ENCODE data around the gene SSRP1.
A peak's percentile ranks its signal among the peaks of the same experiment; 100 is the strongest.

SSRP1 gene

DNA sequence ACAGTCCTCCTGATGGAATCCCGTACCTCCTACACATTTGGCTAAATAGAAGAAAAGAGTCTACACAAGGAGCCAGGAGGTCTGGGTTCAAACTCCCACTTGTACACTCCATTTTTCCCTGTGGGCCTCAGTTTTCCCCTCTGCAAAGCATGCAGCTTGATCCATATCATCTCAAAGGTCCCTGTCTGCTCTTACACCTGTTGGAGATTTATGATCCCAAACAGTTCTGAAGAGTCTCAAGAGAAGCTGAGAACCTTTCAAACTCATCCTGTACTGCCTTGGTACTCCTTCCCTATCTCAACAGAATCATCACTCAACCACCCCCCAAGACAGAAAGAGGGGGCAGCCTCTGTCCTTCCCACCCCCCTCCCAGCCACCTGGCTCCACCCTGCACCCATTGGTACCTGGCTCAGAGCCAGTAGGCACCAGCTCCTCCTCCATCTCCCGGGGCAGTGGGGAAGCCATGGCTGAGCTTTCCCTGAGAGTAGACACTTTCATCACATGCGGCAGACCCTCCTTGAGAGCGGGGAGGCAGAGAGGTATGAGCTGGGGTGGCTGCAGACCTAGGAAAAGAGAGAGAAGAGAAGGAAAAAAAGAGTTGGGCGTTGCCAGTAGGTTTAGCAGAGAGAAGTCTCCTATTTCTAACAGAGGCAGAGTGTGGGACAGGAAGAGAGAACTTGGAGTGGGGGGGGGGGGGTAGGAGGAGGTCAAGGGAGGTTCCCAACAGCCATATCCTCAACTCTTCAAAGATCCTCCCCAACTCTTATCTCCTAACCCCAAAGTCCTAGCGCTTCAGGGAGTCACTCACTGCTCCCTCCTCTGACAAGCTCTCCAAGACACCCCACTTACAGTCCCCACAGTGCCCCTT is 14.1 kb downstream of the SSRP1 start:
- no peak overlapping the region for H3K9ac ChIP-seq (ENCODE audit: low read length)
- H3K27me3 ChIP-seq (ENCODE audit: control insufficient read depth, insufficient read depth, low read length), result no peaks in the 10 kb centered on the region
- peaks cover 25% of the 10 kb centered on the region for H3K4me1 ChIP-seq (ENCODE audit: control insufficient read depth, low read depth, low read length)
- peaks cover 49% of the 10 kb centered on the region for H3K36me3 ChIP-seq (ENCODE audit: control insufficient read depth, low read depth, low read length)
- H3K4me3 ChIP-seq (ENCODE audit: low read length), result peak overlapping the region; percentile 86
- peak overlapping the region; percentile 4 for H3K27ac ChIP-seq (ENCODE audit: low read length)
- no peaks in the 10 kb centered on the region for H3K9me3 ChIP-seq (ENCODE audit: control insufficient read depth, low read depth, low read length)

GRCh38 chr11:57320719-57321387 is 14.8 kb downstream of the SSRP1 start:
- H3K4me3 ChIP-seq (ENCODE audit: low read length), result no peak overlapping the region
- no peaks in the 10 kb centered on the region for H3K27me3 ChIP-seq (ENCODE audit: control insufficient read depth, insufficient read depth, low read length)
- H3K36me3 ChIP-seq (ENCODE audit: control insufficient read depth, low read depth, low read length), result peaks cover 49% of the 10 kb centered on the region
- no peaks in the 10 kb centered on the region for H3K9me3 ChIP-seq (ENCODE audit: control insufficient read depth, low read depth, low read length)
- H3K9ac ChIP-seq (ENCODE audit: low read length), result no peak overlapping the region
- H3K27ac ChIP-seq (ENCODE audit: low read length), result no peak overlapping the region
- H3K4me1 ChIP-seq (ENCODE audit: control insufficient read depth, low read depth, low read length), result peaks cover 30% of the 10 kb centered on the region

- Histone ChIP-seq H3K9me3 (ENCODE audit: control insufficient read depth, low read depth, low read length) (no peaks in the 10 kb centered on the region), H3K4me1 (ENCODE audit: control insufficient read depth, low read depth, low read length) (peaks cover 29% of the 10 kb centered on the region), H3K27me3 (ENCODE audit: control insufficient read depth, insufficient read depth, low read length) (no peaks in the 10 kb centered on the region), H3K27ac (ENCODE audit: low read length) (no peak overlapping the region), H3K4me3 (ENCODE audit: low read length) (no peak overlapping the region), H3K36me3 (ENCODE audit: control insufficient read depth, low read depth, low read length) (peaks cover 53% of the 10 kb centered on the region), H3K9ac (ENCODE audit: low read length) (no peak overlapping the region)
Measured at GRCh38 chr11:57320067-57320718, 15.5 kb downstream of the SSRP1 start.

GRCh38 chr11:57318178-57318577 is 17.5 kb downstream of the SSRP1 start:
- H3K27me3 ChIP-seq (ENCODE audit: control insufficient read depth, insufficient read depth, low read length), result no peaks in the 10 kb centered on the region
- no peak overlapping the region for H3K27ac ChIP-seq (ENCODE audit: low read length)
- no peak overlapping the region for H3K4me3 ChIP-seq (ENCODE audit: low read length)
- H3K4me1 ChIP-seq (ENCODE audit: control insufficient read depth, low read depth, low read length), result peaks cover 38% of the 10 kb centered on the region
- H3K9ac ChIP-seq (ENCODE audit: low read length), result no peak overlapping the region
- peaks cover 70% of the 10 kb centered on the region for H3K36me3 ChIP-seq (ENCODE audit: control insufficient read depth, low read depth, low read length)
- no peaks in the 10 kb centered on the region for H3K9me3 ChIP-seq (ENCODE audit: control insufficient read depth, low read depth, low read length)

GRCh38 chr11:57316017-57316416 is 19.7 kb downstream of the SSRP1 start:
- H3K4me3 ChIP-seq (ENCODE audit: low read length), result no peak overlapping the region
- no peaks in the 10 kb centered on the region for H3K27me3 ChIP-seq (ENCODE audit: control insufficient read depth, insufficient read depth, low read length)
- peaks cover 76% of the 10 kb centered on the region for H3K36me3 ChIP-seq (ENCODE audit: control insufficient read depth, low read depth, low read length)
- H3K9me3 ChIP-seq (ENCODE audit: control insufficient read depth, low read depth, low read length), result no peaks in the 10 kb centered on the region
- peaks cover 32% of the 10 kb centered on the region for H3K4me1 ChIP-seq (ENCODE audit: control insufficient read depth, low read depth, low read length)
- H3K27ac ChIP-seq (ENCODE audit: low read length), result no peak overlapping the region
- no peak overlapping the region for H3K9ac ChIP-seq (ENCODE audit: low read length)

DNA sequence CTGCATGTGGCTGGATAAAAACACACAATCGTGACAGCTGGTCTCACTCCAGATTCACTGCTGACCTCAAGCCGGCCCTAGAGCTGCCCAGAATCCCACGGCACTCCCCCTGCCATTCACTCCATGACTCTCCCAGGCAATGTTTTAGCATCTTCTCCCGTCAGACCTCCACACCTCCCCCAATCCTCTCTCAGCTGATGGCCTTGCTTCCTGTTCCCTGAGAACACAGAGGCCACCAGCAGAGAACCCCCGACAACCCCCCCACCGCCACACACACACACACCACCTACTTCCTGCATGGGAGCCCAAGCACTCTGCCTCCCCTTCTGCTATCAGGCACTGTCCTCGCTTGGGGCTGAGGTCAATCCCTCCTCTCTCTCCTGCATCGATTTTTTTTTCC is 20.2 kb downstream of the SSRP1 start:
- H3K27me3 ChIP-seq (ENCODE audit: control insufficient read depth, insufficient read depth, low read length), result no peaks in the 10 kb centered on the region
- H3K27ac ChIP-seq (ENCODE audit: low read length), result no peak overlapping the region
- no peak overlapping the region for H3K9ac ChIP-seq (ENCODE audit: low read length)
- peaks cover 71% of the 10 kb centered on the region for H3K36me3 ChIP-seq (ENCODE audit: control insufficient read depth, low read depth, low read length)
- peaks cover 37% of the 10 kb centered on the region for H3K4me1 ChIP-seq (ENCODE audit: control insufficient read depth, low read depth, low read length)
- no peak overlapping the region for H3K4me3 ChIP-seq (ENCODE audit: low read length)
- no peaks in the 10 kb centered on the region for H3K9me3 ChIP-seq (ENCODE audit: control insufficient read depth, low read depth, low read length)

GRCh38 chr11:57314221-57314973 is 21.3 kb downstream of the SSRP1 start:
- no peak overlapping the region for H3K9ac ChIP-seq (ENCODE audit: low read length)
- H3K27me3 ChIP-seq (ENCODE audit: control insufficient read depth, insufficient read depth, low read length), result no peaks in the 10 kb centered on the region
- no peak overlapping the region for H3K27ac ChIP-seq (ENCODE audit: low read length)
- H3K4me3 ChIP-seq (ENCODE audit: low read length), result no peak overlapping the region
- H3K9me3 ChIP-seq (ENCODE audit: control insufficient read depth, low read depth, low read length), result no peaks in the 10 kb centered on the region
- H3K36me3 ChIP-seq (ENCODE audit: control insufficient read depth, low read depth, low read length), result peaks cover 75% of the 10 kb centered on the region
- peaks cover 41% of the 10 kb centered on the region for H3K4me1 ChIP-seq (ENCODE audit: control insufficient read depth, low read depth, low read length)

- H3K36me3 ChIP-seq (ENCODE audit: control insufficient read depth, low read depth, low read length), result peaks cover 77% of the 10 kb centered on the region
- no peak overlapping the region for H3K9ac ChIP-seq (ENCODE audit: low read length)
- H3K4me1 ChIP-seq (ENCODE audit: control insufficient read depth, low read depth, low read length), result peaks cover 41% of the 10 kb centered on the region
- no peaks in the 10 kb centered on the region for H3K9me3 ChIP-seq (ENCODE audit: control insufficient read depth, low read depth, low read length)
- no peaks in the 10 kb centered on the region for H3K27me3 ChIP-seq (ENCODE audit: control insufficient read depth, insufficient read depth, low read length)
- no peak overlapping the region for H3K4me3 ChIP-seq (ENCODE audit: low read length)
- no peak overlapping the region for H3K27ac ChIP-seq (ENCODE audit: low read length)
Measured at GRCh38 chr11:57313788-57314135, 21.9 kb downstream of the SSRP1 start.

DNA sequence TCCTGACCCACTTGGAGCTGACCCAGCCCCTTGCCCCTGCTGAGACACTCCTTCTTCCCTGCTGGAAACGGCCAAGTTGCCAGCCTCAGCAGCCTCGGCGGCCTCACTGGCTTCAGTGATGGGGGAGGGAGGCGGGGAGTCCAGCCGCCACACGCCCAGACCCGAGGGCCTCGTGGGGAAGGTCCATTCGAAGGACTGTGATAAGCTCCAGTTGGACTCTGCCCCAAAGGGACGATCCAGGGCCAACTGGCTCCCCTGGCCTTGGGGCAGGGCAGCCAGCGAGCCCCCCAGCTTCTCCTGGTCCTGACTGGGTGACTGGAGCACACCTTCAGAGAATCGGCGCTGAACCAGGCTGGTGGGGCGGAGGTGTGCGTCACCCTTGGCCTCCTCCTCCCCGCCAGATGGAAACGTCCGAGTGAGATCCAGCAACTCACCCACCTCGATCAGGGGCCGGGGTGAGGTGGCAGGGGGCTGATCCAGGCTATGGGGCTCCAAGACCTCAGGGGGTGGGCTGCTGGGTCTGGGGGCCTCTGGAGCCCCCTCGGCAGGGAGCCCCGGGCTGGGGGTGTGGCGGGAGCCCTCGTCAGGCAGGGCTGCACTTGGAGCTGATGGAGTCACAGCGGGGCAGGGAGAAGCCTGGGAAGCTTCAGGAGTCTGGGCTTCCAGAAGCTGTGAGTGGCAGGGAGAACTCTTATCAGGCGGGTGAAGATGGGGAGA is 22.5 kb downstream of the SSRP1 start:
- Histone ChIP-seq H3K27me3 (ENCODE audit: control insufficient read depth, insufficient read depth, low read length) (no peaks in the 10 kb centered on the region), H3K9ac (ENCODE audit: low read length) (no peak overlapping the region), H3K36me3 (ENCODE audit: control insufficient read depth, low read depth, low read length) (peaks cover 79% of the 10 kb centered on the region), H3K27ac (ENCODE audit: low read length) (no peak overlapping the region), H3K4me1 (ENCODE audit: control insufficient read depth, low read depth, low read length) (peaks cover 41% of the 10 kb centered on the region), H3K9me3 (ENCODE audit: control insufficient read depth, low read depth, low read length) (no peaks in the 10 kb centered on the region), H3K4me3 (ENCODE audit: low read length) (no peak overlapping the region)

GRCh38 chr11:57312511-57313021 is 23.1 kb downstream of the SSRP1 start:
- H3K27ac ChIP-seq (ENCODE audit: low read length), result no peak overlapping the region

More at GRCh38 chr11:57312511-57313021, 23.1 kb downstream of the SSRP1 start:
- H3K9me3 ChIP-seq (ENCODE audit: control insufficient read depth, low read depth, low read length), result no peaks in the 10 kb centered on the region
- no peaks in the 10 kb centered on the region for H3K27me3 ChIP-seq (ENCODE audit: control insufficient read depth, insufficient read depth, low read length)
- H3K4me3 ChIP-seq (ENCODE audit: low read length), result no peak overlapping the region
- H3K4me1 ChIP-seq (ENCODE audit: control insufficient read depth, low read depth, low read length), result peaks cover 41% of the 10 kb centered on the region
- peaks cover 79% of the 10 kb centered on the region for H3K36me3 ChIP-seq (ENCODE audit: control insufficient read depth, low read depth, low read length)
- H3K9ac ChIP-seq (ENCODE audit: low read length), result no peak overlapping the region

Measured in iPS-18a (cell line).